ENCODE data around the gene CHMP1B.

Gene CHMP1B

DNA sequence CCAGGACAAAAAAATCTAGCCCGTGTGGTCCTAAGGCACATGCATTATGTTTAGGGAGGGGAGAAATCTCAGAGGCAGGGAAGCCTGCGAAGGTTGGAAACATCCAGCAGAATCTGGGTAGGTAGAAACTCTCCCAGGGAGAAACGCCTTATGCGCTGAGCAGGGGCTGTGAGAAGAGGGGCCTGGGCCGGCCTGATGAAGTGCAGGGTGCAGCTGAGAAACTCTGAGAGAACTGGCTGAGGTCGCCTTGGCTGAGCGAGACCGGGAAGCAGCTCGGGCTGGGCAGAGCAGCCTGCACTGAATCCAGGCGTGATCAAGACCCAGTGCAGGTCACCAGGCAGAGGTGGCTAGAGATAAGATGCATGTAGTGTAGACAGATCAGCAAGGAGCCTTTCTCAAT lies 15.1 kb downstream of the CHMP1B start:
- no peaks in the 10 kb centered on the region for H3K9me3 Mint-ChIP-seq
- H3K27me3 Mint-ChIP-seq = peaks cover 13% of the 10 kb centered on the region
- H3K27ac Mint-ChIP-seq = no peak overlapping the region
- CTCF ChIA-PET = no interaction called here
- DNase-seq = no peak
- H3K4me3 Mint-ChIP-seq = no peak overlapping the region
- no peaks in the 10 kb centered on the region for H3K36me3 Mint-ChIP-seq
- H3K4me1 Mint-ChIP-seq = no peaks in the 10 kb centered on the region

DNA sequence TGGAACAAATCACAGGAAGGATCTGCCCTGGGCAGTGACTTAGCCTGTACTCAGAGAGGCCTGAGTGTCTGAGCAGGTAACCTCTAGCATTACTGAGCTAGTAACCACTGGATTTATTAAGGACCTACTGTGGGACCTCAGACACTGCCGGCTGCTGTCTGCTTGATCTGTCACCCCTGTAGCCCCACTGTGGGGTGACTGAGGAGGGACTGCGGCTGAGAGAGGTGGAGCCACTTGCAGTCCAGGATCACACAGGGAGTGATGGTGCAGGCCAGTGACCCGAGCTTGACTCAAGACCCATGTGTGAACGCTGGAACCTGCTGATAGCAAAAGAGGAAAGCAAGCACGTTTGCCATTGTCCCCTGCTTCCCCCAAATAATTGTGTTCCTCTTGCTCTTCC lies 15.6 kb downstream of the CHMP1B start:
- CTCF ChIA-PET = no interaction called here
- H3K9me3 Mint-ChIP-seq = no peaks in the 10 kb centered on the region
- peaks cover 13% of the 10 kb centered on the region for H3K27me3 Mint-ChIP-seq
- no peak overlapping the region for H3K4me3 Mint-ChIP-seq
- no peaks in the 10 kb centered on the region for H3K36me3 Mint-ChIP-seq
- DNase-seq = no peak
- H3K27ac Mint-ChIP-seq = no peak overlapping the region
- no peaks in the 10 kb centered on the region for H3K4me1 Mint-ChIP-seq

DNA sequence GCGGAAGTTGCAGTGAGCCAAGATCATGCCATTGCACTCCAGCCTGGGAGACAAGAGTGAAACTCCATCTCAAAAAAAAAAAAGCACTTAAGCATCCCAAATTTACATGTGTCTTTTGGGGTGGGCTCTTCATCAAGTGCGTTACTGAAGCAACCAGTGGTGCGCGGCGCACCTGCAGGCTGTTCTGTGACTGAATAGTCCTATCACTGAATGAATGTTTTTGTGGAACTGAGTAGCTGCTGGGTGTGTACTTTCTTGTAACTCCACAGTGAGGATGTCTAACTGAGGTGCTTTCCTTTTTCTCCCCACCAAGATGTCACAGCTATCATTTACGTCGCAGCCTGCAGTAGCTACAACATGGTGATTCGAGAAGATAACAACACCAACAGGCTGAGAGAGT lies 17.0 kb downstream of the CHMP1B start:
- no peaks in the 10 kb centered on the region for H3K4me1 Mint-ChIP-seq
- DNase-seq = no peak
- peaks cover 13% of the 10 kb centered on the region for H3K27me3 Mint-ChIP-seq
- no peaks in the 10 kb centered on the region for H3K36me3 Mint-ChIP-seq
- CTCF ChIA-PET = interaction anchor here (1.4 kb wide), 1 partner anchor 135 kb away, joined by 3 read pairs; no protein-coding TSS in a partner anchor
- no peak overlapping the region for H3K4me3 Mint-ChIP-seq
- H3K27ac Mint-ChIP-seq = no peak overlapping the region
- no peaks in the 10 kb centered on the region for H3K9me3 Mint-ChIP-seq

DNA sequence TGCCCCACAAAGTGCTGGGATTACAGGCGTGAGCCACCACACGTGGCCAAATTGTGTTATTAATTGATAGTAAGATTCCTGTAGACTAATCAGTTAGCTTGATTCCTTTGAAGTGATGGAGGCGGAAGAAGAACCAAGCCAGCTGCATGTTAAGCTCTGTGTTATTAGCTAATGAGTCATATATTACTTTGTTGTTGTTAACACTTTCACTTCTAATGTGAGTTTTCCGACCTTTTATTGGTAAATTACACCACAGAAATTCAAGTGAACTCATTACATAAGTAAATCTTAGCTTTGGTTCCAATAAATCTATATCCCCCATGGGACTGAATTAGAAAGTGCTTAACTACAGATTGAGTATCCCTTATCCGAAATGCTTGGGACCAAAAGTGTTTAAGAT lies 20.3 kb downstream of the CHMP1B start:
- Mint-ChIP-seq H3K4me1 (no peaks in the 10 kb centered on the region), H3K9me3 (peaks cover 2% of the 10 kb centered on the region), H3K27ac (no peak overlapping the region), H3K36me3 (peaks cover 2% of the 10 kb centered on the region), H3K27me3 (peaks cover under 1% of the 10 kb centered on the region), H3K4me3 (no peak overlapping the region)
- DNase-seq = no peak
- CTCF ChIA-PET = interaction anchor here (1.0 kb wide), 1 partner anchor 13 kb away, joined by 3 read pairs; no protein-coding TSS in a partner anchor

DNA sequence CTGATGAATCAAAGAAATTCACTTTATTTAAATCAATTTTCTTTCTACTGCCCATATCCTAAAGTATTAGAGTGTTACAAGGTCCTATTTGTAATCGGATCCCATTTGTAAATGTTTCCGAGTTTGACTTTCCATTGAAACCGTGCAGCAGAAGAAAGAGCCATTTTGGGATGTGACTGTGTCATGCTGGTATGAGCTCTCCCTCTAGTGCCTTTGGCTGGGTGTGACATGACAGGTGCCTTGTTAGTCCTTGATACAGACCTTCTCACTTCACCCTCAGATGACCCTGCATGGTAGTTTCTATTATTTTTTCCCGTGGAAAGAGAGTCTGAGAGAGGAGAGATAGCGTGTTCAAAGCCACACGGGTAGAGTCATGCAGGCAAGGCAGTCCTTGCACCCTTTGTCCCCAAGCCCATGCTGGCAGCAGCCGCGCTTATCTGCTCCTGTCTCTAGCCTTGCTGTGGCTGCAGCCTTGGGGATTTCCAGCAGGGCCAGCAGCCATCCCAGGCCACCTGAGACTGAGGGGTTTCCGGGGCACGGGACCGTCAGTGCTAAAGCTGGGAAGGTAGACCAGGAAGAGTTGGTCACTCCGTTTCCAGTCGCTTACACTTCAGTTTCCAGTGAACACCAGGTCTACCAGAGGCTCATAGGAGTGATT lies 21.4 kb downstream of the CHMP1B start:
- DNase-seq = no peak
- peaks cover 2% of the 10 kb centered on the region for H3K9me3 Mint-ChIP-seq
- no peak overlapping the region for H3K4me3 Mint-ChIP-seq
- no peaks in the 10 kb centered on the region for H3K4me1 Mint-ChIP-seq
- H3K36me3 Mint-ChIP-seq = peaks cover 2% of the 10 kb centered on the region
- CTCF ChIA-PET = interaction anchor here (1.0 to 1.5 kb wide), 2 partner anchors 14 to 217 kb away, joined by 3 read pairs; no protein-coding TSS in a partner anchor
- H3K27me3 Mint-ChIP-seq = no peaks in the 10 kb centered on the region
- H3K27ac Mint-ChIP-seq = no peak overlapping the region

DNA sequence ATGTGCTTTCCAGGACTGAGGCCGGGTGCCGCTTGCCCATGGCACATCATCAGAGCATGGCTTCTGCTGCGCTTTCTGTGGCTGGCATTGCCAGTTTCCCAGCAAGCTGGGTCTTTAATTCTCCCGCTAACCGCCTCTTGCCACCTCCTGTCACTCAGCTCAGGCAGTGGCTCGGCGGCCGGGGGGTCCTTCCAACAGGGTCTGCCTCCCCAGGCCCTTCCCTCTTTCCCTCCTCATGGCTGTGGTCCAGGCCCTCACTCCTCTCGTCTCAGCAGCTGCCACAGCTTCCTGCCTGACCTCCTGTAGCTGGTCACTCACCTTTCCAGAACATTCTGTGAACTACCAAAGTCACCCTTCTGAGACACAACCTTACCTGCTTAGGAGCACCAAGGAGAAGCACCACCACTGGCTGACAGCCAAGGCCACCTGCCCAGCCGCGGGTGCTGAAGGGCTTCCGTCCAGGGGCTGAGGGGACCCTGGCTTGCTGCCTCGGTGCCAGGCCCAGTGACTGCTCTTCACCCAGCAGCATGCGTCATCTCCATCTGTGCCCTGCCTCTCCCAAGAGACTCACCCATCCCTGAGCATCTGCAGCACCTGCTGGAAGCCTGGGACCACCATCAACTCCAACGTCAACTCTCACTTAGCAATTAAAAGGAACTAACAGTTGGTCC lies 22.6 kb downstream of the CHMP1B start:
- Mint-ChIP-seq H3K4me3 (no peak overlapping the region), H3K36me3 (peaks cover 2% of the 10 kb centered on the region), H3K9me3 (peaks cover 2% of the 10 kb centered on the region), H3K4me1 (no peaks in the 10 kb centered on the region), H3K27me3 (no peaks in the 10 kb centered on the region), H3K27ac (no peak overlapping the region)
- no peak for DNase-seq
- CTCF ChIA-PET = interaction anchor here (1.5 kb wide), 1 partner anchor 13 kb away, joined by 3 read pairs; no protein-coding TSS in a partner anchor

DNA sequence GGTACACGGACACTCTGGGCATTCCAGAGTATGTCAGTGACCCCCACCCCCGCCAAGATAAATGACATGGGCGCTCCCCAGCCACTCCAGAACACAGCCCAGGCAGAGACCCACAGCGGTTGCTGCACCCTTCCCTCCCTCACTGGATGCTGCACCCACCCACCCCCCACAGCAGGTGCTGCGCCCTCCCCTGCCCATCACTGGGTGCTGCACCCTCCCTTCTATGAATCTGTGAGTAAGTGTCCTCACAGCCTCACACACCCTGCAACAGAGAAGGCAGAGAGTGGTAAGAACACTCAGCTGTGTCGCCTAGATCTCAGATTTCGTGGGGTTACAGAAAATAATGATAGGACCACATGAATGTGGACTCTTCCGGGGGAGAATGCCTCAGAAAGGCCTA lies 23.5 kb downstream of the CHMP1B start:
- Mint-ChIP-seq H3K9me3 (peaks cover 2% of the 10 kb centered on the region), H3K27me3 (no peaks in the 10 kb centered on the region), H3K4me3 (no peak overlapping the region), H3K4me1 (no peaks in the 10 kb centered on the region), H3K36me3 (peaks cover 2% of the 10 kb centered on the region), H3K27ac (no peak overlapping the region)
- CTCF ChIA-PET = no interaction called here
- DNase-seq = no peak

DNA sequence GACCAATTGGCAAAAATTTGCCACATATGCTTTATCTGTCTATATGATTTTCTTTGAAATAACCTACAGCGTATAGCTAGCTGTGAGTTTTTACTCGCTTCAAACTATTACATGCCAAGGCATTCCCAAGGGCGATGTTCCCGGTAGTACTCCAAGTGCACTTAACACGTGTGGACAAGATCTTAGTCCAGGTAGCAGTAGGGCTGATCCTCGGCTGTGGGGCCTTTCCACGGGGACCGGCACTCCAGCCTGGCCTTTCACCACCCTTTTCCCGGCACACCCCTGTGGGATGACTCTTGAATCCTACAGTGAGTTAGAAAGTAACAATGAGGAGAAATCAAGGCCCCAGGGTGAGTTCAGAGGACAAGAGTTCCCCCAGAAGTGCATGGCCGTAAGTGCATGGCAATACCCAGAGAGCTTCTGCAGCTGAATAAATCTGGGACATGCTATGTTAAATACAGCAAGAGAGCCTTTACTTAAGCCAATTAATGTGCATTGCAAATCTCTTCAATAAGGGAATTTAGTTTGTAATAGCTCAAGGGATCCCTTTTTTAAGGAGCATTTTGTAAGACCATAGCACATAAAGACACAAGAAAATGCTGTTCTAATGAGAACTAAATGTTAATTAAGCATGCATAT lies 26.4 kb downstream of the CHMP1B start:
- Mint-ChIP-seq H3K4me1 (no peaks in the 10 kb centered on the region), H3K27me3 (no peaks in the 10 kb centered on the region), H3K9me3 (peaks cover 2% of the 10 kb centered on the region), H3K4me3 (no peak overlapping the region), H3K36me3 (peaks cover 2% of the 10 kb centered on the region), H3K27ac (peak overlapping the region; percentile 28)
- CTCF ChIA-PET = no interaction called here
- no peak for DNase-seq

DNA sequence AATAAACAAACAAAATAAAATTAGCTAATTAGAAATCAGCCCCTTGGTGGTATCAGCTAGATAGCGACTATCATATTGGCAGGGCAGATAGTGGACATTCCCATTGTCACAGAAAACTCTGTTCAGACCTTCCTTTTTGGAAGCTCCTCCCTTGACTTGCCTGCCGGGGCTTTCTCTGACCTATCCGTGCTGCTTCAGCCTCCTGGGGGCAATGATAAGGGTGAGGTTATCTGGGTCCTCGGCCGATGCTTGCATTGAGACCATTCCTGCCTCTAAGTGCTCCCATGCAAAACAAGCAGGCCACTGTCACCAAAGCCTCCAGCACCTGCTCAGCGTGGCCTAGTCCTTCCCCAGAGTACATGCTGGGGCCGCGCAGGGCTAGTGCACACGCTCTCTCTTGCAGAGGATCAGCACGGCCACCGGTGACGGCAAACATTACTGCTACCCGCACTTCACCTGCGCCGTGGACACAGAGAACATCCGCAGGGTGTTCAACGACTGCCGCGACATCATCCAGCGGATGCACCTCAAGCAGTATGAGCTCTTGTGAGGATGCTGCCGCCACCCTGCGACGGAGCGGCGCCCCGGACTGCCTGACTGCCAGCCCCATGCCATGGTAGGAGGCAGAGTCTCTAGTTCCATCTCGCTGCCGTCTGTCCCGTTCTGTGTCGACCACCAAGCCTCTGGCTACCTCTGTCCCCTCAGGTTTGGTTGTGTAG lies 29.5 kb downstream of the CHMP1B start:
- H3K4me1 Mint-ChIP-seq = no peaks in the 10 kb centered on the region
- H3K27ac Mint-ChIP-seq = no peak overlapping the region
- H3K4me3 Mint-ChIP-seq = no peak overlapping the region
- DNase-seq = no peak
- no peaks in the 10 kb centered on the region for H3K27me3 Mint-ChIP-seq
- H3K9me3 Mint-ChIP-seq = no peaks in the 10 kb centered on the region
- CTCF ChIA-PET = no interaction called here
- peaks cover 13% of the 10 kb centered on the region for H3K36me3 Mint-ChIP-seq

DNA sequence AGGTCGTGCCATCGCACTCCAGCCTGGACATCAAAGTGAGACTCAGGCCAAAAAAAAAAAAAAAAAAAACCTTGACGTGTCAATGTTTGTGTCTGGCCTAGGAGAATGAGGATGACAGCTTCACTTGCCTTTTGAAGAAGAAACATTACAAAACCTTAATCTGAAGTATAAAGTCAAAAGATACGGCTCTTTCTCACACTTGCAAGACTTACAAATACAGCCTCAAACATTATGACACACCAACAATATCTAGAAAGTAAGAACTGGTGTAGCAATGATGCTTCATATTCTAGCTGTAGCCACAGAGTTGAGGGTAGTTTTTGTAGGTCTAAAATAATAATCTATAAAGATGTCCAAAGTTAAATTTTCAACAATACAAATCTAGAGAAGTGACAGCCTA lies 31.4 kb downstream of the CHMP1B start:
- CTCF ChIA-PET = interaction anchor here (0.6 kb wide), 1 partner anchor 9 kb away, joined by 3 read pairs; no protein-coding TSS in a partner anchor

DNA sequence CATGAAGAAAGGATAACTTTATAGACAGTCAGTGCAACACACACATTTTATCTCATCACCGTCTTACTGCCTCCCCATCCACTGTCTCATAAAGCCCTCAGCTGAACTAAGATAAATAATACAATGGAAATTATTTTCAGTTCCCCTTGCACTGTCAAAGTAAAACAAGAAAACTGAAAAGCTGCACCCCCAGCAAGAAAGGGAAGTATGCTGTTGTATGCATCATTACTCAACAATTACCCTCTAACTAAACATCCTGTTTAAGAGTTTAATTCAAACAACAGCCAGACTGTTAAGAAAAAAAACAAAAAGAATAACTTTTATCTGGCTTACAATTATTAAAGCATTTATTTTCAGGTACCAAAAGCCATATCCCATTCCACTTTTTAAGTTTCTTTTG lies 31.9 kb downstream of the CHMP1B start:
- H3K27me3 Mint-ChIP-seq = no peaks in the 10 kb centered on the region
- H3K9me3 Mint-ChIP-seq = no peaks in the 10 kb centered on the region
- DNase-seq = no peak
- H3K36me3 Mint-ChIP-seq = peaks cover 20% of the 10 kb centered on the region
- no peak overlapping the region for H3K27ac Mint-ChIP-seq
- CTCF ChIA-PET = no interaction called here
- no peaks in the 10 kb centered on the region for H3K4me1 Mint-ChIP-seq
- H3K4me3 Mint-ChIP-seq = no peak overlapping the region

More for the DNA sequence above, 31.4 kb downstream of the CHMP1B start:
- Mint-ChIP-seq H3K4me1 (no peaks in the 10 kb centered on the region), H3K27ac (no peak overlapping the region), H3K9me3 (no peaks in the 10 kb centered on the region), H3K36me3 (peaks cover 20% of the 10 kb centered on the region), H3K27me3 (no peaks in the 10 kb centered on the region), H3K4me3 (no peak overlapping the region)
- DNase-seq = no peak

DNA sequence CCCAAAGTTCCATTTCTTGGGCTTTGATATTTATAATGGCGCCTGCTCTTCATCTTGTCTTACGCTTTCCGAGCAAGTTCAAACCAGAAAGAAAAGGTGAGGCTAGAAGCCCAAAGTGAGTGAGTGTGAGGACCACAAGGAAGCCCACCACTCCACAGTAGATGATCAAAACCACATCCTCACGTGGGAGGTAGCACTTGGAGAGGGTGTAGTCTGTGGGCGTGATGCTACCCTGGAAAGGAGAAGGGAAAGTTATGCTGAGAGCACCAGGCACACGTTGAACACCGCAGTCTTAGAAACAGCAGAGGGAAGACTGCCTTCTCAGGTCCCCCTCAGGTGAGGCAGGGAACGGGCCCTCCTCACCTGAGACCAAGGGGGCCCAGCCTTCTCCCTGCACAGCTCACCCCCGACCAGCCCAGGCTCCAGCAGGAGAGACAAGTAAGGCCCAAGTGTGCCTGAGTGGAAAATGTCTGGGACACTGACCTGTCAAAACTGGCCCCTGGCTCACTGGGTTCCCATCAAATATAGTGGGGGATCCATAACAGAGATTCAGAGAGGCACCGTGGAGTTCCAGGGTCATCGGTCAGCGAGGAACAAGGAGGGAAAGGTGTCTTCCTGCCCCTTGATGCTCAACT lies 33.3 kb downstream of the CHMP1B start:
- no peaks in the 10 kb centered on the region for H3K27me3 Mint-ChIP-seq
- CTCF ChIA-PET = no interaction called here
- no peak overlapping the region for H3K4me3 Mint-ChIP-seq
- H3K4me1 Mint-ChIP-seq = no peaks in the 10 kb centered on the region
- H3K36me3 Mint-ChIP-seq = peaks cover 20% of the 10 kb centered on the region
- no peak for DNase-seq
- H3K27ac Mint-ChIP-seq = no peak overlapping the region
- H3K9me3 Mint-ChIP-seq = no peaks in the 10 kb centered on the region

DNA sequence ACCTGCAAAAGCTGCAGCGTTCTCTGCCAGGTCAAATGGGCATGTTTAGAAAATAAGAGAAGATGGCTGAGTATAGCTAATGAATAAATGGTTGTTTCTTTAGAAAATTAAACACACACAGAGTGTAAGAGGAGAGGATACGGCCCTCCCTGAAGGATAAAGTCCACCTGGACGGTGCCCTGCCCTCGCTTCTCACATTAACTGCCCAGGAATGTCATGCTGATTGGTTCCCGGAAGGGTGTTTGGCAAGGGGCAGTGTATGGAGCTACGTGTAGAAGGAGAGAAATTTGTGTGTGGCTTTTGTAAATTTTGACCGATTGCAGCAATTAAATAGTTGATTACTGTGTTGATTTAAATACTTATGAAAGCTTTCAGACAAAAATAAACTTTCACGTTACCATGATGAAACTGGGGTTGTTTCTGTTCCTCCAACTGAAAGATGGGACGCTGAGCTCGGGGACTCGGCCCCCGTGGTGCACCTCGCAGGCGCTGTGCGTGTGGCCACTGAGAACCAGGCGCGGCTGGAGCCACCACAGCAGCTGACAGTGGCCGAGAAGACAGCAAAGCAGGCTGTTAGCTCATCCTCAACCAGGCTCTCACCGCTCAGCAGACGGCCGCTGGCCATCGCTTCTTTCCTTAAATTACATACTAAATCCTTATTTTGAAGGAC lies 34.2 kb downstream of the CHMP1B start:
- CTCF ChIA-PET = no interaction called here
- Mint-ChIP-seq H3K4me1 (no peaks in the 10 kb centered on the region), H3K4me3 (no peak overlapping the region), H3K36me3 (peaks cover 24% of the 10 kb centered on the region), H3K27ac (no peak overlapping the region), H3K27me3 (no peaks in the 10 kb centered on the region), H3K9me3 (no peaks in the 10 kb centered on the region)
- DNase-seq = no peak

All from activated naive CD4-positive, alpha-beta T cell treated with anti-CD3 and anti-CD28 coated beads, Interleukin-2, amount 10 ng/mL, durations not matched to agents 7 days and 5 days (primary cell).